ENCODE measurements around the gene MTREX.

DNA sequence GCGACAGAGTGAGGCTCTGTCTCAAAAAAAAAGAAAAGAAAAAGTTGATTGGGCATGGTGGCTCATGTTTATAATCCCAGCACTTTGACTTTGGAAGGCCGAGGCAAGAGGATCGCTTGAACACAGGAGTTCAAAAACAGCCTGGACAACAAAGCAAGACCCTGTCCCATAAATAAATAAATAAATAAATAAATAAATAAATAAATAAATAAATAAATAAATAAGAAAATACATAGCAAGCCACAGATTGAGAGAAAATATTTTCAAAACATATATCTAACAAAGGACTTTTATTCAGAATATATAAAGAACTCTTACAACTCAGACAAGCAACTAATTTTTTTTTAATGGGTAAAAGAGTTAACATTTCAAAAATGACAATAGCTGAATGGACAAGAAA is 155.8 kb downstream of the MTREX start:
- TF ChIP-seq CTCF (IDR thresholded peaks at IDR 0.05) (no peak), POLR2A (IDR thresholded peaks at IDR 0.05) (no peak)

Data from adrenal gland (tissue), 5 donors.